Mesenchymal stem cell (in vitro differentiated cells and primary cell): Measurements from ENCODE around the gene FBXO42.
A peak's percentile ranks its signal among the peaks of the same experiment; 100 is the strongest.

ENCODE experiments used
- DNase-seq: peaks from one replicate; pipeline ENCODE4 v3.0.0-alpha.2; 2013
- H2AFZ ChIP-seq: one replicate; pipeline ENCODE4 v1.6.1; 2013; ENCODE audit warnings: low read depth, mild to moderate bottlenecking, control low read depth, inconsistent platforms, low read length, moderate library complexity
- H2AK5ac ChIP-seq: 2 replicates; pipeline ENCODE4 v1.6.1; 2013; ENCODE audit warnings: low read length, moderate library complexity, mild to moderate bottlenecking, inconsistent platforms; ENCODE audit not compliant: severe bottlenecking
- H2BK120ac ChIP-seq: one replicate; pipeline ENCODE4 v1.6.1; 2013; ENCODE audit warnings: low read depth, mild to moderate bottlenecking, inconsistent platforms, low read length, moderate library complexity
- H2BK12ac ChIP-seq, 2 experiments: one replicate each; pipeline ENCODE4 v1.6.1; 2013; ENCODE audit warnings: inconsistent platforms in 2 of 2, low read length in 2 of 2, mild to moderate bottlenecking in 2 of 2, moderate library complexity in 2 of 2, control low read depth in 1 of 2
- H2BK15ac ChIP-seq: one replicate; pipeline ENCODE4 v1.6.1; 2013; ENCODE audit warnings: mild to moderate bottlenecking, low read depth, inconsistent platforms; ENCODE audit not compliant: poor library complexity, severe bottlenecking
- H2BK5ac ChIP-seq: 2 replicates; pipeline ENCODE4 v1.6.1; 2013; ENCODE audit warnings: low read depth, mild to moderate bottlenecking, low read length, control low read depth, inconsistent platforms; ENCODE audit not compliant: poor library complexity, severe bottlenecking
- H3K14ac ChIP-seq, 2 experiments: one replicate each; pipeline ENCODE4 v1.6.1; 2013; ENCODE audit warnings: inconsistent platforms in 2 of 2, low read length in 2 of 2, control low read depth in 1 of 2, mild to moderate bottlenecking in 1 of 2, moderate library complexity in 1 of 2
- H3K18ac ChIP-seq, 2 experiments: one replicate each; pipeline ENCODE4 v1.6.1; 2013; ENCODE audit warnings: inconsistent platforms in 2 of 2, low read length in 2 of 2, control low read depth in 1 of 2, low read depth in 1 of 2, mild to moderate bottlenecking in 1 of 2
- H3K23ac ChIP-seq, 2 experiments: one replicate each; pipeline ENCODE4 v1.6.1; 2013; ENCODE audit warnings: inconsistent platforms in 2 of 2, low read length in 2 of 2, mild to moderate bottlenecking in 2 of 2, moderate library complexity in 2 of 2, control low read depth in 1 of 2
- H3K27ac ChIP-seq: 2 replicates; pipeline ENCODE4 v1.5.1; 2013; ENCODE audit warnings: mild to moderate bottlenecking, moderate library complexity, low read length, control low read depth, inconsistent platforms; ENCODE audit not compliant: poor library complexity, severe bottlenecking
- H3K27me3 ChIP-seq, 2 experiments: 2 replicates each; pipeline versions ENCODE4 v1.6.1 to v1.7.0; 2013; ENCODE audit warnings: low read length in 2 of 2, mild to moderate bottlenecking in 2 of 2, moderate library complexity in 2 of 2, control low read depth in 1 of 2, inconsistent platforms in 1 of 2; ENCODE audit not compliant: control insufficient read depth in 1 of 2, insufficient read depth in 1 of 2
- H3K36me3 ChIP-seq, 2 experiments: 2 replicates each; pipeline versions ENCODE4 v1.6.1 to v1.7.0; 2013; ENCODE audit warnings: low read length in 2 of 2, control low read depth in 1 of 2, inconsistent platforms in 1 of 2, low read depth in 1 of 2, mild to moderate bottlenecking in 1 of 2; ENCODE audit not compliant: insufficient read depth in 2 of 2, control insufficient read depth in 1 of 2
- H3K4ac ChIP-seq, 2 experiments: one replicate each; pipeline ENCODE4 v1.6.1; 2013; ENCODE audit warnings: inconsistent platforms in 2 of 2, low read length in 2 of 2, mild to moderate bottlenecking in 2 of 2, moderate library complexity in 2 of 2, control low read depth in 1 of 2, low read depth in 1 of 2
- H3K4me1 ChIP-seq: 2 replicates; pipeline ENCODE4 v1.6.1; 2013; ENCODE audit warnings: low read depth, low read length, control low read depth; ENCODE audit not compliant: control insufficient read depth, insufficient read depth
- H3K4me2 ChIP-seq: 2 replicates; pipeline ENCODE4 v1.6.1; 2013; ENCODE audit warnings: low read length, mild to moderate bottlenecking, inconsistent platforms; ENCODE audit not compliant: poor library complexity, severe bottlenecking
- H3K4me3 ChIP-seq, 2 experiments: 2 replicates each; pipeline versions ENCODE4 v1.5.1 to v1.7.0; 2013; ENCODE audit warnings: low read length in 2 of 2, mild to moderate bottlenecking in 2 of 2, control low read depth in 1 of 2, low read depth in 1 of 2; ENCODE audit not compliant: insufficient read depth in 1 of 2
- H3K79me1 ChIP-seq: replicated peaks from 2 replicates; pipeline ENCODE4 v1.6.1; 2013; ENCODE audit warnings: mild to moderate bottlenecking, control low read depth, low read length, inconsistent platforms; ENCODE audit not compliant: poor library complexity, severe bottlenecking
- H3K9ac ChIP-seq: 2 replicates; pipeline ENCODE4 v1.7.0; 2013; ENCODE audit warnings: mild to moderate bottlenecking, low read length, moderate library complexity
- H3K9me3 ChIP-seq: 2 replicates; pipeline ENCODE4 v1.7.0; 2013; ENCODE audit warnings: mild to moderate bottlenecking, low read length; ENCODE audit not compliant: control insufficient read depth
- H4K8ac ChIP-seq: one replicate; pipeline ENCODE4 v1.6.1; 2013; ENCODE audit warnings: inconsistent platforms, mild to moderate bottlenecking, low read length, moderate library complexity
- H4K91ac ChIP-seq: one replicate; pipeline ENCODE4 v1.6.1; 2013; ENCODE audit warnings: mild to moderate bottlenecking, low read length, inconsistent platforms
- WGBS: methylation state at CpG from one replicate; pipeline ENCODE4 v1.1.7; 2013; ENCODE audit warnings: mixed read lengths; 5-methylcytosine and 5-hydroxymethylcytosine counted together

Gene FBXO42

DNA sequence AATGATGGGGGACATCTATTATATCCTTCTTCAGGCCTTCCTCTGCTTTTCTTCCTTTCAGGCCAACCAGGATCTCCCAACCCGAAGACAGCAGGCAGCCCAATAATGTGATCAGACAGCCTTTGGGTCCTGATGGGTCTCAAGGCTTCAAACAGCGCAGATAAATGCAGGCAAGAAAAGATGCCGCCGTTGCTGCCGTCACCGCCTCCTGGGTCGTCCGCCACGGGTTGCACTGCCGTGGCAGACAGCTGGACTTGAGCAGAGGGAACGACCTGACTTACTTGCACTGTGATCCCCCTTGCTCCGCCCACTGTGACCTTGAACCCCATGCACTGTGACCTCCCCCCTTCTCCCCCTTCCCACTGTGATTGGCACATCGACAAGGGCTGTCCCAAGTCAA lies 42.7 kb upstream of the FBXO42 start:
- no peak overlapping the region for H2AFZ ChIP-seq
- DNase-seq: no peak

DNA sequence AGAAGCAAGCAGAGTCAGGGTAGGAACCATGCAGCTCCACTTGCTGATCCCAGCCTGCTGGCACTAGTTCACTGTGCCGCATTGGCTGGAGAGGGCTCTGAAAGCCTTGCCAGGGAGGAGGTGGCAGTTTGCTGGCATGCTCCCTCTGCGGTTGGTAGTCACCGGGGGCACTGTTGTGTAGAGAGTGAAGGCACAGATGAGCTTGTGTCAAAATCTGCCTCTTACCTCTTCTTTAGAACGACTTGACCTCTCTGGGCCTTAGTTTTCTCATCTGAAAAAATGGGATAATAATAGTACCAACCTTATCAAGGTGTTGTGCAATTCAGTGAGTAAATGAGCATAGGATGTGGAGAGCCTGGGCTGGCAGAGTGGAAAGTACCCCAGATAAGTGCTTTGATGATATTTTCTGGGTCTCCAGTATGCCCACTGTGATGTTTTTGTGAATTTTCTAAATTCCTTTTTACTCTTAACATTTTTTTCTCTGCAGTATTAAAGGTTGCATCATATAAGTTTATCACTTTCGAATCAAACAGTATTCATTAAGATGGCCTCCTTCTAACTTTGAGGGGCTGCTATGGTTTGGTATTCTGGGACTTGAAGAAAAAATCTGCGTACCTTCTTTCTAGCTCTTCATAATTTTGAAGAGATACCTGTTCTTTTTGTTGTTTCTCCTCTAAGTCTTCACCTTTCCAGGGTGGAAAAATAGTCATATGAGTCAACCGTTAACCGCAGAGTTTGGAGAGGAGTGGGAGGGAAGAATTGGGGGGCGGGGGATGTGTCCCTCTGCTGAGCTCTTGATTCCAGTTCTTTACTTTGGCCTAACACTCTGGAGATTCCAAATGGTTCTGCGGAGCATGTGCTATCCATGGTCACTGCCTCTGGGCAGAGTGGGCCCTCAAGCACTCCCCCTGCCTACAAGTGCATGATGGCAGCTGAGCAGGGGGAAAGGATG lies 41.6 kb upstream of the FBXO42 start:
- DNase-seq: no peak
- Histone ChIP-seq H3K9me3 (no peaks in the 10 kb centered on the region), H2BK120ac (no peak overlapping the region), H3K36me3 (peaks cover 43 to 59% of the 10 kb centered on the region in 2 experiments), H4K91ac (no peak overlapping the region), H3K27me3 (no peaks in the 10 kb centered on the region), H2BK5ac (no peak overlapping the region), H2AK5ac (no peak overlapping the region), H2BK15ac (no peak overlapping the region), H4K8ac (peak overlapping the region; percentile 5), H3K14ac (no peak overlapping the region), H3K23ac (no peak overlapping the region), H3K9ac (peak overlapping the region; percentile 0), H2BK12ac (no peak overlapping the region), H3K4me3 (no peak overlapping the region), H3K4ac (no peak overlapping the region), H3K4me2 (no peak overlapping the region), H3K4me1 (peaks cover 36% of the 10 kb centered on the region), H3K27ac (no peak overlapping the region), H3K79me1 (peaks cover 29% of the 10 kb centered on the region), H3K18ac (no peak overlapping the region), H2AFZ (no peak overlapping the region)
- WGBS: 96% methylated on average over 8 of the region's 10 CpGs

More for the DNA sequence above, 42.7 kb upstream of the FBXO42 start:
- Histone ChIP-seq H3K27ac (no peak overlapping the region), H4K91ac (no peak overlapping the region), H3K9ac (no peak overlapping the region), H2AK5ac (no peak overlapping the region), H2BK12ac (no peak overlapping the region), H3K4ac (no peak overlapping the region), H3K4me3 (no peak overlapping the region), H2BK5ac (no peak overlapping the region), H3K14ac (no peak overlapping the region), H2BK15ac (no peak overlapping the region), H4K8ac (peak overlapping the region; percentile 10), H3K18ac (peak overlapping the region in 1 of 2 experiments; percentile 30), H3K9me3 (no peaks in the 10 kb centered on the region), H2BK120ac (no peak overlapping the region), H3K23ac (no peak overlapping the region), H3K27me3 (no peaks in the 10 kb centered on the region), H3K4me1 (peaks cover 36% of the 10 kb centered on the region), H3K4me2 (no peak overlapping the region), H3K79me1 (peaks cover 37% of the 10 kb centered on the region), H3K36me3 (peaks cover 53 to 69% of the 10 kb centered on the region in 2 experiments)
- WGBS: 97% methylated on average over 11 of the region's 13 CpGs

GRCh38 chr1:16392740-16393569 lies 40.7 kb upstream of the FBXO42 start:
- no peak for DNase-seq
- H2AK5ac ChIP-seq: no peak overlapping the region
- H3K18ac ChIP-seq: no peak overlapping the region
- no peak overlapping the region for H3K4me3 ChIP-seq
- peaks cover 20% of the 10 kb centered on the region for H3K79me1 ChIP-seq
- no peak overlapping the region for H2BK12ac ChIP-seq
- peak overlapping the region; percentile 5 for H4K8ac ChIP-seq
- H3K36me3 ChIP-seq: peaks cover 34 to 50% of the 10 kb centered on the region in 2 experiments
- H3K4me1 ChIP-seq: peaks cover 36% of the 10 kb centered on the region
- H2AFZ ChIP-seq: no peak overlapping the region
- peak overlapping the region; percentile 33 for H3K9ac ChIP-seq
- H3K23ac ChIP-seq: peak overlapping the region in 1 of 2 experiments; percentile 23
- H2BK120ac ChIP-seq: no peak overlapping the region
- no peak overlapping the region for H4K91ac ChIP-seq
- no peak overlapping the region for H3K4ac ChIP-seq
- no peaks in the 10 kb centered on the region for H3K27me3 ChIP-seq
- no peak overlapping the region for H3K27ac ChIP-seq
- no peak overlapping the region for H2BK5ac ChIP-seq
- no peak overlapping the region for H3K4me2 ChIP-seq
- no peak overlapping the region for H2BK15ac ChIP-seq
- WGBS: 91% methylated on average over 21 of the region's 21 CpGs
- peak overlapping the region in 1 of 2 experiments; percentile 50 for H3K14ac ChIP-seq
- no peaks in the 10 kb centered on the region for H3K9me3 ChIP-seq

- no peak overlapping the region for H3K27ac ChIP-seq
- H4K8ac ChIP-seq: no peak overlapping the region
- H2BK5ac ChIP-seq: no peak overlapping the region
- no peak overlapping the region for H2BK12ac ChIP-seq
- H3K9me3 ChIP-seq: no peaks in the 10 kb centered on the region
- no peak overlapping the region for H3K9ac ChIP-seq
- H3K4ac ChIP-seq: no peak overlapping the region
- peak overlapping the region; percentile 31 for H2AK5ac ChIP-seq
- 86% methylated on average over 3 of the region's 3 CpGs for WGBS
- no peak overlapping the region for H3K18ac ChIP-seq
- H3K27me3 ChIP-seq: no peaks in the 10 kb centered on the region
- H3K4me2 ChIP-seq: no peak overlapping the region
- H3K4me3 ChIP-seq: no peak overlapping the region
- H3K14ac ChIP-seq: peak overlapping the region in 1 of 2 experiments; percentile 74
- peaks cover 13% of the 10 kb centered on the region for H3K79me1 ChIP-seq
- DNase-seq: no peak
- no peak overlapping the region for H2BK15ac ChIP-seq
- no peak overlapping the region for H2AFZ ChIP-seq
- H3K23ac ChIP-seq: no peak overlapping the region
- no peak overlapping the region for H2BK120ac ChIP-seq
- peaks cover 34% of the 10 kb centered on the region for H3K4me1 ChIP-seq
- no peak overlapping the region for H4K91ac ChIP-seq
- H3K36me3 ChIP-seq: peaks cover 32 to 40% of the 10 kb centered on the region in 2 experiments
Measured at GRCh38 chr1:16391411-16391810, 39.1 kb upstream of the FBXO42 start.
